ENCODE results near the gene HAGH.

The HAGH gene

GRCh38 chr16:1788095-1788707 is 38.4 kb downstream of the HAGH start:
- DNase-seq, result no peak

- no peak for DNase-seq
These were observed 39.1 kb downstream of the HAGH start for GRCh38 chr16:1787322-1788094.

GRCh38 chr16:1787056-1787321 is 39.6 kb downstream of the HAGH start:
- no peak for DNase-seq

- no peak for DNase-seq
These were observed 40.2 kb downstream of the HAGH start for GRCh38 chr16:1786242-1787055.

- DNase-seq, result no peak
These were observed 40.8 kb downstream of the HAGH start for GRCh38 chr16:1785846-1786170.

GRCh38 chr16:1784977-1785845 is 41.4 kb downstream of the HAGH start:
- DNase-seq, result no peak

- DNase-seq, result peak; percentile 95 to 100 (median 100)
These were observed 44.0 kb downstream of the HAGH start, which contains the start of the genes NUBP2 and SPSB3 for GRCh38 chr16:1782408-1783264. Gene NUBP2 (plus strand): TSS chr16:1782960. CDS start chr16:1783021, 61 bp downstream. Gene SPSB3 (minus strand): TSS chr16:1782571. CDS start chr16:1781483, 1,088 bp downstream.

- peak in 1 of 58 donors; percentile 41 for DNase-seq
These were observed 44.7 kb downstream of the HAGH start for GRCh38 chr16:1781758-1782407.

- DNase-seq, result no peak
These were observed 45.4 kb downstream of the HAGH start for GRCh38 chr16:1781254-1781653.

GRCh38 chr16:1780677-1781072 is 46.0 kb downstream of the HAGH start:
- no peak for DNase-seq

- no peak for DNase-seq
These were observed 46.6 kb downstream of the HAGH start for GRCh38 chr16:1779741-1780676.

GRCh38 chr16:1779234-1779701 is 47.4 kb downstream of the HAGH start:
- DNase-seq, result no peak

- DNase-seq, result no peak
These were observed 48.1 kb downstream of the HAGH start for GRCh38 chr16:1778200-1779179.

GRCh38 chr16:1777375-1778199 is 49.0 kb downstream of the HAGH start:
- DNase-seq, result no peak

GRCh38 chr16:1776991-1777374 is 49.6 kb downstream of the HAGH start:
- no peak for DNase-seq

- DNase-seq, result no peak
These were observed 50.0 kb downstream of the HAGH start for GRCh38 chr16:1776672-1776955.
